ENCODE results near the gene TXK. TPM values are rescaled to one million over a fixed set of nuclear protein-coding genes. Genes with fewer than 3 reads are reported as not detected.

Gene TXK
- total and polyA plus RNA-seq, 10 of the 15 experiments (the other 5 are each of a cell fraction or from before 2014, with no cell fraction given), result 0.44 to 2.9 (median 1.4) TPM

DNA sequence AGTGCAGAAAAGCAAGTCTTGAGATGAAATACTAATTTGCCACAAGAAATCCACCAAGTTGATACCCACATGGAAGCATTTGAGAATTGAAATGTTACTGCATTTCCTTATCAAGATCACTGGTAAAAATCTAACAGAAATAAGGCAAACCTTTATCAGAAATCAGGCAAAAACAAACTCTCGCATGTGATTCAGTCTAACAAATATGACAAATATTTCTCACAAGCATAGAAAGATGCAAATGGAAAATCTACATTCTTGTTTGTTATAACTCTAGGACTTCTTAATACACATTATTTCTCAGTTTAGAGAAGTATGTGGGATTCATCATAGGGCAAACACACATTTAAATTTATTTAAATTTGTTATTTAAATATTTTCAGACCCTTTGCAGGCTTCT lies 52.9 kb downstream of the TXK start:
- no peak for FAIRE-seq
- ChIA-PET RAD21 (ENCODE audit: unreplicated experiment) (no interaction called here), POLR2A (no interaction called here), CTCF (no interaction called here), SMC1A (ENCODE audit: uncharacterized antibody, unreplicated experiment) (no interaction called here)
- no peak for DNase-seq (ENCODE audit: low read depth, low spot score)
- no peaks in the 10 kb centered on the region for H3K9me3 ChIP-seq (replicated peaks; ENCODE audit: control insufficient read depth, insufficient read depth, low read length)
- H2AFZ ChIP-seq (ENCODE audit: control insufficient read depth, low read depth, low read length), result no peak overlapping the region
- H3K4me3 ChIP-seq, result no peak overlapping the region
- no peaks in the 10 kb centered on the region for H3K36me3 ChIP-seq (ENCODE audit: control insufficient read depth in 2 of 2, insufficient read depth in 2 of 2, low read length in 1 of 2)
- intact Hi-C loops (cut with micrococcal nuclease; ENCODE audit: unreplicated experiment), result loop anchor here (10.0 kb wide), 1 partner anchor 396 kb away; no protein-coding TSS in a partner anchor
- no peaks in the 10 kb centered on the region for H4K20me1 ChIP-seq (ENCODE audit: control insufficient read depth, insufficient read depth)
- TF ChIP-seq, protein P1, sequence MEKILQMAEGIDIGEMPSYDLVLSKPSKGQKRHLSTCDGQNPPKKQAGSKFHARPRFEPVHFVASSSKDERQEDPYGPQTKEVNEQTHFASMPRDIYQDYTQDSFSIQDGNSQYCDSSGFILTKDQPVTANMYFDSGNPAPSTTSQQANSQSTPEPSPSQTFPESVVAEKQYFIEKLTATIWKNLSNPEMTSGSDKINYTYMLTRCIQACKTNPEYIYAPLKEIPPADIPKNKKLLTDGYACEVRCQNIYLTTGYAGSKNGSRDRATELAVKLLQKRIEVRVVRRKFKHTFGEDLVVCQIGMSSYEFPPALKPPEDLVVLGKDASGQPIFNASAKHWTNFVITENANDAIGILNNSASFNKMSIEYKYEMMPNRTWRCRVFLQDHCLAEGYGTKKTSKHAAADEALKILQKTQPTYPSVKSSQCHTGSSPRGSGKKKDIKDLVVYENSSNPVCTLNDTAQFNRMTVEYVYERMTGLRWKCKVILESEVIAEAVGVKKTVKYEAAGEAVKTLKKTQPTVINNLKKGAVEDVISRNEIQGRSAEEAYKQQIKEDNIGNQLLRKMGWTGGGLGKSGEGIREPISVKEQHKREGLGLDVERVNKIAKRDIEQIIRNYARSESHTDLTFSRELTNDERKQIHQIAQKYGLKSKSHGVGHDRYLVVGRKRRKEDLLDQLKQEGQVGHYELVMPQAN (conservative IDR thresholded peaks at IDR 0.05), result no peak
- TF ChIP-seq WRNIP1 (IDR thresholded peaks at IDR 0.05; ENCODE audit: borderline replicate concordance, low read depth, low read length), result no peak
- TF ChIP-seq, protein P2, sequence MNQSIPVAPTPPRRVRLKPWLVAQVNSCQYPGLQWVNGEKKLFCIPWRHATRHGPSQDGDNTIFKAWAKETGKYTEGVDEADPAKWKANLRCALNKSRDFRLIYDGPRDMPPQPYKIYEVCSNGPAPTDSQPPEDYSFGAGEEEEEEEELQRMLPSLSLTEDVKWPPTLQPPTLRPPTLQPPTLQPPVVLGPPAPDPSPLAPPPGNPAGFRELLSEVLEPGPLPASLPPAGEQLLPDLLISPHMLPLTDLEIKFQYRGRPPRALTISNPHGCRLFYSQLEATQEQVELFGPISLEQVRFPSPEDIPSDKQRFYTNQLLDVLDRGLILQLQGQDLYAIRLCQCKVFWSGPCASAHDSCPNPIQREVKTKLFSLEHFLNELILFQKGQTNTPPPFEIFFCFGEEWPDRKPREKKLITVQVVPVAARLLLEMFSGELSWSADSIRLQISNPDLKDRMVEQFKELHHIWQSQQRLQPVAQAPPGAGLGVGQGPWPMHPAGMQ (IDR thresholded peaks at IDR 0.05; ENCODE audit: borderline replicate concordance), result no peak
- TF ChIP-seq CREM (IDR thresholded peaks at IDR 0.05; ENCODE audit: low read depth), result no peak
- TF ChIP-seq KAT2A (conservative IDR thresholded peaks at IDR 0.05; ENCODE audit: control insufficient read depth, low read depth, low read length), result no peak
- TF ChIP-seq, protein P3, sequence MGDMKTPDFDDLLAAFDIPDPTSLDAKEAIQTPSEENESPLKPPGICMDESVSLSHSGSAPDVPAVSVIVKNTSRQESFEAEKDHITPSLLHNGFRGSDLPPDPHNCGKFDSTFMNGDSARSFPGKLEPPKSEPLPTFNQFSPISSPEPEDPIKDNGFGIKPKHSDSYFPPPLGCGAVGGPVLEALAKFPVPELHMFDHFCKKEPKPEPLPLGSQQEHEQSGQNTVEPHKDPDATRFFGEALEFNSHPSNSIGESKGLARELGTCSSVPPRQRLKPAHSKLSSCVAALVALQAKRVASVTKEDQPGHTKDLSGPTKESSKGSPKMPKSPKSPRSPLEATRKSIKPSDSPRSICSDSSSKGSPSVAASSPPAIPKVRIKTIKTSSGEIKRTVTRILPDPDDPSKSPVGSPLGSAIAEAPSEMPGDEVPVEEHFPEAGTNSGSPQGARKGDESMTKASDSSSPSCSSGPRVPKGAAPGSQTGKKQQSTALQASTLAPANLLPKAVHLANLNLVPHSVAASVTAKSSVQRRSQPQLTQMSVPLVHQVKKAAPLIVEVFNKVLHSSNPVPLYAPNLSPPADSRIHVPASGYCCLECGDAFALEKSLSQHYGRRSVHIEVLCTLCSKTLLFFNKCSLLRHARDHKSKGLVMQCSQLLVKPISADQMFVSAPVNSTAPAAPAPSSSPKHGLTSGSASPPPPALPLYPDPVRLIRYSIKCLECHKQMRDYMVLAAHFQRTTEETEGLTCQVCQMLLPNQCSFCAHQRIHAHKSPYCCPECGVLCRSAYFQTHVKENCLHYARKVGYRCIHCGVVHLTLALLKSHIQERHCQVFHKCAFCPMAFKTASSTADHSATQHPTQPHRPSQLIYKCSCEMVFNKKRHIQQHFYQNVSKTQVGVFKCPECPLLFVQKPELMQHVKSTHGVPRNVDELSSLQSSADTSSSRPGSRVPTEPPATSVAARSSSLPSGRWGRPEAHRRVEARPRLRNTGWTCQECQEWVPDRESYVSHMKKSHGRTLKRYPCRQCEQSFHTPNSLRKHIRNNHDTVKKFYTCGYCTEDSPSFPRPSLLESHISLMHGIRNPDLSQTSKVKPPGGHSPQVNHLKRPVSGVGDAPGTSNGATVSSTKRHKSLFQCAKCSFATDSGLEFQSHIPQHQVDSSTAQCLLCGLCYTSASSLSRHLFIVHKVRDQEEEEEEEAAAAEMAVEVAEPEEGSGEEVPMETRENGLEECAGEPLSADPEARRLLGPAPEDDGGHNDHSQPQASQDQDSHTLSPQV (IDR thresholded peaks at IDR 0.05), result no peak
- TF ChIP-seq SMAD1 (IDR thresholded peaks at IDR 0.05; ENCODE audit: low read depth, partially characterized antibody), result no peak
- no peak for TF ChIP-seq HCFC1 (IDR thresholded peaks at IDR 0.05; ENCODE audit: low read length)
- in situ Hi-C loops (cut with MboI), result loop anchor here (5.0 to 10.0 kb wide), 2 partner anchors 74 to 396 kb away; no protein-coding TSS in a partner anchor
- H3K4me2 ChIP-seq (ENCODE audit: control insufficient read depth, insufficient read depth), result no peak overlapping the region
- H3K79me2 ChIP-seq (ENCODE audit: control insufficient read depth, insufficient read depth, low read length), result no peaks in the 10 kb centered on the region
- no TSS peak for BruUV-seq (replicated peaks)
- H3K9ac ChIP-seq (ENCODE audit: control insufficient read depth, insufficient read depth, low read length), result no peak overlapping the region
- H3K4me1 ChIP-seq (ENCODE audit: control insufficient read depth, insufficient read depth, low read length), result no peaks in the 10 kb centered on the region; the same call in 1 of the 2 replicates
- WGBS (ENCODE audit: insufficient coverage, insufficient replicate concordance, low lambda C conversion rate, missing lambda C conversion rate), result 91% methylated on average over 1 of the region's 1 CpG
- no peaks in the 10 kb centered on the region for H3K27me3 ChIP-seq (replicated peaks in 1 of 2; ENCODE audit: control insufficient read depth in 2 of 2, insufficient read depth in 2 of 2, low read length in 1 of 2)
- H3K27ac ChIP-seq (ENCODE audit: control insufficient read depth, insufficient read depth), result no peak overlapping the region
- no peak for ATAC-seq

Data from GM12878 (cell line).